Measurements from ENCODE around the gene C5orf22.

- TF ChIP-seq KDM1A (IDR thresholded peaks at IDR 0.05; ENCODE audit: borderline replicate concordance) (no peak), TCF12 (IDR thresholded peaks at IDR 0.05; ENCODE audit: low read depth, low read length) (no peak), POLR2A (IDR thresholded peaks at IDR 0.05; ENCODE audit: low read depth, low read length) (no peak), CBX3 (IDR thresholded peaks at IDR 0.05; ENCODE audit: borderline replicate concordance, low read depth) (no peak), BHLHE40 (IDR thresholded peaks at IDR 0.05; ENCODE audit: borderline replicate concordance in 1 of 2, low read depth in 2 of 2, low read length in 1 of 2) (no peak), TAF1 (IDR thresholded peaks at IDR 0.05; ENCODE audit: borderline replicate concordance, low read depth, low read length) (no peak), CREM (IDR thresholded peaks at IDR 0.05; ENCODE audit: low read depth) (no peak), USF2 (IDR thresholded peaks at IDR 0.05; ENCODE audit: borderline replicate concordance, low read depth, low read length) (no peak), ZZZ3 (IDR thresholded peaks at IDR 0.05; ENCODE audit: control insufficient read depth, insufficient read length, low read depth) (no peak)
Observed at GRCh38 chr5:31496301-31496700, 35.8 kb upstream of the C5orf22 start.
